IMR-90 (cell line): ENCODE results near the gene SLC4A8.

Source experiments
- BHLHE40 ChIP-seq: fragments of 150-350 bp; IDR thresholded peaks from 2 replicates; pipeline ENCODE4 v1.6.1; 2016; ENCODE audit warnings: mild to moderate bottlenecking, low read depth, low read length
- CEBPB ChIP-seq: IDR thresholded peaks from 2 replicates; pipeline ENCODE4 v1.6.1; 2012; ENCODE audit warnings: low read depth, low read length, improper control_type of control experiment
- CHD1 ChIP-seq: IDR thresholded peaks from 2 replicates; pipeline ENCODE4 v1.6.1; 2012; ENCODE audit warnings: low read depth, low read length, improper control_type of control experiment
- FOS ChIP-seq: fragments of 150-350 bp; IDR thresholded peaks from 2 replicates; pipeline ENCODE4 v1.6.1; 2016; ENCODE audit warnings: low read depth, low read length
- MAFK ChIP-seq: IDR thresholded peaks from 2 replicates; pipeline ENCODE4 v1.6.1; 2012; ENCODE audit warnings: low read depth, low read length, improper control_type of control experiment
- MXI1 ChIP-seq: IDR thresholded peaks from 2 replicates; pipeline ENCODE4 v1.6.1; 2012; ENCODE audit warnings: low read depth, mild to moderate bottlenecking, low read length, moderate library complexity, borderline replicate concordance
- POLR2A ChIP-seq: IDR thresholded peaks from 2 replicates; pipeline ENCODE4 v1.6.1; 2012; ENCODE audit warnings: mild to moderate bottlenecking, low read depth, low read length
- RAD21 ChIP-seq: IDR thresholded peaks from 2 replicates; pipeline ENCODE4 v1.6.1; 2012; ENCODE audit warnings: low read length, improper control_type of control experiment
- RCOR1 ChIP-seq: IDR thresholded peaks from 2 replicates; pipeline ENCODE4 v1.6.1; 2012; ENCODE audit warnings: mild to moderate bottlenecking, low read length, improper control_type of control experiment; ENCODE audit not compliant: insufficient replicate concordance
- RFX5 ChIP-seq: IDR thresholded peaks from 2 replicates; pipeline ENCODE4 v1.8.0; 2012; ENCODE audit warnings: low read depth, mild to moderate bottlenecking, low read length, moderate library complexity
- TF ChIP-seq, protein P1 (sequence below): conservative IDR thresholded peaks from 2 replicates; pipeline ENCODE4 v1.5.1; 2012; ENCODE audit warnings: mild to moderate bottlenecking, low read depth, low read length, improper control_type of control experiment
- TF ChIP-seq, protein P2 (sequence below): fragments of 150-350 bp; IDR thresholded peaks from 2 replicates; pipeline ENCODE4 v1.6.1; 2016; ENCODE audit warnings: low read depth, mild to moderate bottlenecking, low read length, moderate library complexity, borderline replicate concordance

GRCh38 chr12:51383269-51383905, 41.2 kb upstream of the SLC4A8 start:
- TF ChIP-seq RFX5 (no peak), MAFK (no peak), POLR2A (no peak), CHD1 (no peak), RAD21 (no peak), MXI1 (no peak), BHLHE40 (no peak), CEBPB (no peak), RCOR1 (no peak), FOS (no peak)
- TF ChIP-seq, protein P1, sequence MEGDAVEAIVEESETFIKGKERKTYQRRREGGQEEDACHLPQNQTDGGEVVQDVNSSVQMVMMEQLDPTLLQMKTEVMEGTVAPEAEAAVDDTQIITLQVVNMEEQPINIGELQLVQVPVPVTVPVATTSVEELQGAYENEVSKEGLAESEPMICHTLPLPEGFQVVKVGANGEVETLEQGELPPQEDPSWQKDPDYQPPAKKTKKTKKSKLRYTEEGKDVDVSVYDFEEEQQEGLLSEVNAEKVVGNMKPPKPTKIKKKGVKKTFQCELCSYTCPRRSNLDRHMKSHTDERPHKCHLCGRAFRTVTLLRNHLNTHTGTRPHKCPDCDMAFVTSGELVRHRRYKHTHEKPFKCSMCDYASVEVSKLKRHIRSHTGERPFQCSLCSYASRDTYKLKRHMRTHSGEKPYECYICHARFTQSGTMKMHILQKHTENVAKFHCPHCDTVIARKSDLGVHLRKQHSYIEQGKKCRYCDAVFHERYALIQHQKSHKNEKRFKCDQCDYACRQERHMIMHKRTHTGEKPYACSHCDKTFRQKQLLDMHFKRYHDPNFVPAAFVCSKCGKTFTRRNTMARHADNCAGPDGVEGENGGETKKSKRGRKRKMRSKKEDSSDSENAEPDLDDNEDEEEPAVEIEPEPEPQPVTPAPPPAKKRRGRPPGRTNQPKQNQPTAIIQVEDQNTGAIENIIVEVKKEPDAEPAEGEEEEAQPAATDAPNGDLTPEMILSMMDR, result no peak
- TF ChIP-seq, protein P2, sequence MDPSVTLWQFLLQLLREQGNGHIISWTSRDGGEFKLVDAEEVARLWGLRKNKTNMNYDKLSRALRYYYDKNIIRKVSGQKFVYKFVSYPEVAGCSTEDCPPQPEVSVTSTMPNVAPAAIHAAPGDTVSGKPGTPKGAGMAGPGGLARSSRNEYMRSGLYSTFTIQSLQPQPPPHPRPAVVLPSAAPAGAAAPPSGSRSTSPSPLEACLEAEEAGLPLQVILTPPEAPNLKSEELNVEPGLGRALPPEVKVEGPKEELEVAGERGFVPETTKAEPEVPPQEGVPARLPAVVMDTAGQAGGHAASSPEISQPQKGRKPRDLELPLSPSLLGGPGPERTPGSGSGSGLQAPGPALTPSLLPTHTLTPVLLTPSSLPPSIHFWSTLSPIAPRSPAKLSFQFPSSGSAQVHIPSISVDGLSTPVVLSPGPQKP, result no peak
